ENCODE measurements around the gene CENPF.

CENPF gene

DNA sequence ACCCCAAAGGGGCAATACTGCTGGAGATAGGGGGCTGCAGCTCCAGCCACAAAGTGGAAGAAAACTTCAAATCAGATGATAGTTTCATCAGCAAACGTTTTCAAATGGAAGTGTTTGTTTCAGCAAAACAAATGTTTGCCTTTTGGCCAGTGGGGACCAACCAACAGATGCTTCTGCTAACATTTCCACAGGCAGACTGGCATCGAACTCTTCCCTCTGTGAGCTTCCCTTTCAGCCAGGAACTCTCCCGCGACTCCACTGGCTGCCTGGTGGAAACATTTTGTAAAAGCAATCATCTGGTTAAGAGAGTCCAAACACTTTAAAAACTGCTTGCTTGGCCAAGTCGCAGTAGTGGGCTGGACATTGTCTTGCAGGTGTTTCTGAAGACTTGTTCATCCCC is 30.7 kb downstream of the CENPF start:
- TF ChIP-seq, protein P1, sequence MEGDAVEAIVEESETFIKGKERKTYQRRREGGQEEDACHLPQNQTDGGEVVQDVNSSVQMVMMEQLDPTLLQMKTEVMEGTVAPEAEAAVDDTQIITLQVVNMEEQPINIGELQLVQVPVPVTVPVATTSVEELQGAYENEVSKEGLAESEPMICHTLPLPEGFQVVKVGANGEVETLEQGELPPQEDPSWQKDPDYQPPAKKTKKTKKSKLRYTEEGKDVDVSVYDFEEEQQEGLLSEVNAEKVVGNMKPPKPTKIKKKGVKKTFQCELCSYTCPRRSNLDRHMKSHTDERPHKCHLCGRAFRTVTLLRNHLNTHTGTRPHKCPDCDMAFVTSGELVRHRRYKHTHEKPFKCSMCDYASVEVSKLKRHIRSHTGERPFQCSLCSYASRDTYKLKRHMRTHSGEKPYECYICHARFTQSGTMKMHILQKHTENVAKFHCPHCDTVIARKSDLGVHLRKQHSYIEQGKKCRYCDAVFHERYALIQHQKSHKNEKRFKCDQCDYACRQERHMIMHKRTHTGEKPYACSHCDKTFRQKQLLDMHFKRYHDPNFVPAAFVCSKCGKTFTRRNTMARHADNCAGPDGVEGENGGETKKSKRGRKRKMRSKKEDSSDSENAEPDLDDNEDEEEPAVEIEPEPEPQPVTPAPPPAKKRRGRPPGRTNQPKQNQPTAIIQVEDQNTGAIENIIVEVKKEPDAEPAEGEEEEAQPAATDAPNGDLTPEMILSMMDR (IDR thresholded peaks at IDR 0.05; ENCODE audit: control insufficient read depth, insufficient read depth, low read depth, low read length, missing control alignments) = no peak
- no peak for DNase-seq (ENCODE audit: low read depth)
- H3K4me3 ChIP-seq (ENCODE audit: control insufficient read depth, low read depth, low read length) = no peak overlapping the region

DNA sequence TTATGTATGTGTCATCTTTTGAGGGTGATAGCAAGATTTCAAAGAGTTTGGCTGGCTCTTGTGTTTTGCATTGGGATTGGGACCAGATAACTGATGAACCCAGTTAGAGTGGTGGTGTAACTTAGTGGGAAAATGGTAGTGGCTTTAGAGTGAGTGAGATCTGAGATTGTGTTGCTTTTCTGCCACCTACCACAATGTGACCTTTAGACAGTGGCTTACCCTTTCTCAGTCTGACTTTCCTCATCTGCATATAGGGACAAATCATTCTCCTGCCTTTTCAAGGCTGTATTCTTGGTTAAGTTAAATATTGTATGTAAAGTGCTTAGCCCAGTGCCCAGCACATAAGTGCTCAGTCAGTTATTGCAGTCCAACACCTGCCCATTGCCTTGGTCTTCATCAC is 31.3 kb downstream of the CENPF start:
- TF ChIP-seq, protein P1 (IDR thresholded peaks at IDR 0.05; ENCODE audit: control insufficient read depth, insufficient read depth, low read depth, low read length, missing control alignments) = no peak
- no peak overlapping the region for H3K4me3 ChIP-seq (ENCODE audit: control insufficient read depth, low read depth, low read length)
- DNase-seq (ENCODE audit: low read depth) = no peak

DNA sequence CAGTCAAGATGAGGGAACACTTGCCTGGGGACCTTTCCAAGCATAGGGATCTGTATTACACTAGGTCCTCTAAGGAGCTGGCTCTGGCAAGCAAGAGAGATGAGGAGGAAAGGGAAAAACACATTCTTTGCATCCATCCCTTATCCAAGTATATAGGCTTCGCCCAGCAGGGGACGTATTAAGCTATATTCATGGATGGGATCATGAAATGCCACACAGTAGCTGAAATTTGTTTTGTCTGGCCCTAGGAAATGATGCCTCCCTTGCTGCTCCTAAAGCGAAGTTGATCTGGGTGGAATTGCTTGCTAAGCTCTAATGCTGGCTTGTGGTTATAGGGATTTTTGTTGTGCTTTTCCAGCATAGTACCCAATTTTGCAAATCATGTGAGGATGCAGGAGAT is 32.1 kb downstream of the CENPF start:
- TF ChIP-seq, protein P1 (IDR thresholded peaks at IDR 0.05; ENCODE audit: control insufficient read depth, insufficient read depth, low read depth, low read length, missing control alignments) = no peak
- no peak overlapping the region for H3K4me3 ChIP-seq (ENCODE audit: control insufficient read depth, low read depth, low read length)
- DNase-seq (ENCODE audit: low read depth) = no peak

DNA sequence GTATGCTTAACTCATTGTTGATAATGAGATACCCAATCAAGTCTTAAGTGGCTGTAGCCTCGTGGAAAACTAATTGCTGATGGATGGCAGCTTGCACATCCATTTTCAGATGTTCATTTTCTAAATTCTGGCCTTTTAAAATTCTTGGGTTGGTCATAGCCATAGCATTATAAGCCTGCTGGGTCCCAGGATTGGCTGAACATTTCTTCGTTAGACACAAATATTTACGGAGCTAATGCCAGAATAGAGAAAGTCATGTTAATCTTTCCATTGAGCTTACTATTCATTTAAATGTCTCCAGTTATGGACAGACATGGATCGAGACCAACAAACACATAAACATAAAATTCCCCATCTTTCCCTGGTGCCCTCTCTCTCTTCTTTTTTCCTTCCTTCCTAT is 32.5 kb downstream of the CENPF start:
- DNase-seq (ENCODE audit: low read depth) = no peak
- H3K4me3 ChIP-seq (ENCODE audit: control insufficient read depth, low read depth, low read length) = no peak overlapping the region
- TF ChIP-seq, protein P1 (IDR thresholded peaks at IDR 0.05; ENCODE audit: control insufficient read depth, insufficient read depth, low read depth, low read length, missing control alignments) = no peak

DNA sequence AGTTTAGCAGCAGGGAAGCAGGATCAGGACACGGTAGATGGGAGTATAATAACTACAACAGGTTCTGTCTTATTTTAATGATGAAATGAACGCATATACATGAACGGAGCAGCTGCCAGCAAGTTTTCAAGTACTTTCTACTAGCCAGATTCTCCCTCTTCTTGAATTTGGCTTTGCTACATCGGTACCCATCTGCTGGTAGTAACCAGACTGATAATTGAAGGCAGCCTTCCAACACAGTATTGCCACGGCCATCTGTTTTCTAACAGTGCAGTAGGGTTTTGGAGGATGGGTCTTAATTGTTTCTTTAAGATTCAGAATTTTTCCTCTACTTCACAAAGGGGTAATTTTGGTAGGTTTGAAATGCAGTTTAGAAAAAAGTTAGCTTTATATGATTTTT is 33.4 kb downstream of the CENPF start:
- DNase-seq (ENCODE audit: low read depth) = no peak
- TF ChIP-seq, protein P1 (IDR thresholded peaks at IDR 0.05; ENCODE audit: control insufficient read depth, insufficient read depth, low read depth, low read length, missing control alignments) = no peak
- no peak overlapping the region for H3K4me3 ChIP-seq (ENCODE audit: control insufficient read depth, low read depth, low read length)

DNA sequence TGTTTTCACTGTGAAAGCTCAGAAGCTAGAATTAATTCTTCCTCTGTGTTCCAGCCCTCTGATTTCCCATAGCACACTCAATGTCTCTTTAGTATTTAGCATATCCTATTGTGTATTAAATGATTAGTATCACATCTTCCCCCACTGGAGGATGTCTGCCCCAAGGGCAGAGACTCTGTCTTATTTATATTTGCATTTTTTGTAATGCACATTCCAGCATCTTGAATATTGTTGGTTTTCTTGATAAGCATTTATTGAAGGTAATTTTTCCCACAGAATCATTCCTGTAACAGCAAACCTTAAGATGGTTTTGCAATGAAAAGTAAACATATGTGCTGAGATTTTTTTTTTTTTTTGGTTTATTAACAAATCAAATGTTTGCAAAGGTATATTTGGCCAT is 34.1 kb downstream of the CENPF start:
- no peak for DNase-seq (ENCODE audit: low read depth)
- H3K4me3 ChIP-seq (ENCODE audit: control insufficient read depth, low read depth, low read length) = no peak overlapping the region
- TF ChIP-seq, protein P1 (IDR thresholded peaks at IDR 0.05; ENCODE audit: control insufficient read depth, insufficient read depth, low read depth, low read length, missing control alignments) = no peak

Data from AG09309 (cell line).